ENCODE measurements around the gene KDM2A.

GRCh38 chr11:67277231-67277961, 158.3 kb downstream of the KDM2A start:
- TF ChIP-seq POLR2A (IDR thresholded peaks at IDR 0.05; ENCODE audit: low read depth, low read length) (no peak), POLR2AphosphoS5 (IDR thresholded peaks at IDR 0.05; ENCODE audit: low read depth, low read length) (peak; percentile 27; the same call in 1 of the 2 replicates), TAF1 (IDR thresholded peaks at IDR 0.05; ENCODE audit: low read depth, low read length) (peak; percentile 70)
